Endothelial cell of umbilical vein (primary cell): ENCODE measurements around the gene MYH10. TPM values are rescaled to one million over a fixed set of nuclear protein-coding genes. Genes with fewer than 3 reads are reported as not detected.

ENCODE experiments used
- BruUV-seq: library from RNA; stranded (reverse); fragments of 400-500 nt; replicated peaks from 2 replicates; lab custom pipeline; 2021; lab: Mats Ljungman, UMichigan
- CTCF ChIA-PET: fragments of 300-600, 350-600 bp; sonication (Branson Sonifier 250); formaldehyde crosslinking; loops from one replicate; lab custom pipeline; 2021; ENCODE audit warnings: antibody characterized with exemption, inconsistent platforms; lab: Charles Lee
- POLR2A ChIA-PET: fragments of 300-600, 350-600 bp; sonication (Branson Sonifier 250); formaldehyde crosslinking; loops from one replicate; lab custom pipeline; 2021; ENCODE audit warnings: antibody characterized with exemption, inconsistent platforms; lab: Charles Lee
- DNase-seq: peaks from one replicate; pipeline ENCODE4 v3.0.0-alpha.2; 2011; ENCODE audit warnings: low read depth, low spot score
- FAIRE-seq: peaks from 2 replicates; lab custom pipeline; 2011; peaks lifted over from hg19 to GRCh38; lab: Jason Lieb, UNC
- H2AFZ ChIP-seq: 2 replicates; pipeline ENCODE4 v1.6.0; 2012; ENCODE audit warnings: low read depth, low read length, control low read depth, inconsistent platforms
- H3K27ac ChIP-seq: 2 replicates; pipeline ENCODE4 v1.5.1; 2011; ENCODE audit warnings: low read depth, mild to moderate bottlenecking, control low read depth, low read length, moderate library complexity; ENCODE audit not compliant: insufficient read depth
- H3K27me3 ChIP-seq, 2 experiments: 2 replicates each; pipeline versions ENCODE4 v1.6.0 to v1.6.1; 2011; ENCODE audit warnings: low read length in 2 of 2, mixed read lengths in 1 of 2; ENCODE audit not compliant: control insufficient read depth in 2 of 2, insufficient read depth in 2 of 2
- H3K36me3 ChIP-seq, 2 experiments: 2 replicates in 1 of 2; 3 replicates in 1 of 2; pipeline ENCODE4 v1.5.1; 2011; ENCODE audit warnings: low read length in 2 of 2, mild to moderate bottlenecking in 1 of 2, moderate library complexity in 1 of 2; ENCODE audit not compliant: control insufficient read depth in 2 of 2, insufficient read depth in 2 of 2; ENCODE audit errors: extremely low read depth in 1 of 2
- H3K4me1 ChIP-seq: 3 replicates; pipeline ENCODE4 v1.5.1; 2011; ENCODE audit warnings: mild to moderate bottlenecking, low read length; ENCODE audit not compliant: control insufficient read depth, insufficient read depth; ENCODE audit errors: extremely low read depth
- H3K4me2 ChIP-seq: 2 replicates; pipeline ENCODE4 v1.6.1; 2011; ENCODE audit warnings: low read length, control low read depth, mixed read lengths; ENCODE audit not compliant: insufficient read depth
- H3K4me3 ChIP-seq, 3 experiments: fragments of 200-600 bp in 1 of 3; sonication (generic), shearing (Covaris generic) in 1 of 3; replicated peaks in 1 of 3; 2 replicates each; pipeline ENCODE4 v1.5.1; 2011 to 2016; ENCODE audit warnings: control low read depth in 3 of 3, low read length in 3 of 3, mild to moderate bottlenecking in 2 of 3, inconsistent platforms in 1 of 3, low read depth in 1 of 3, moderate library complexity in 1 of 3; ENCODE audit not compliant: insufficient read depth in 1 of 3
- H3K79me2 ChIP-seq: 2 replicates; pipeline ENCODE4 v1.6.0; 2012; ENCODE audit warnings: low read length, inconsistent platforms; ENCODE audit not compliant: control insufficient read depth, insufficient read depth
- H3K9ac ChIP-seq: replicated peaks from 2 replicates; pipeline ENCODE3; 2011; ENCODE audit warnings: low read length, control low read depth; ENCODE audit not compliant: insufficient read depth; ENCODE audit errors: extremely low read depth
- H3K9me1 ChIP-seq: replicated peaks from 3 replicates; pipeline ENCODE4 v1.6.0; 2011; ENCODE audit warnings: mild to moderate bottlenecking, low read length; ENCODE audit not compliant: control insufficient read depth, insufficient read depth; ENCODE audit errors: extremely low read depth
- H3K9me3 ChIP-seq: replicated peaks from 2 replicates; pipeline ENCODE4 v1.5.1; 2012; ENCODE audit warnings: low read length, inconsistent platforms; ENCODE audit not compliant: control insufficient read depth, insufficient read depth
- H4K20me1 ChIP-seq: replicated peaks from 2 replicates; pipeline ENCODE3; 2011; ENCODE audit warnings: mild to moderate bottlenecking, low read length; ENCODE audit not compliant: control insufficient read depth, insufficient read depth; ENCODE audit errors: extremely low read depth
- EZH2 ChIP-seq: IDR thresholded peaks from 2 replicates; pipeline ENCODE4 v1.6.1; 2012; ENCODE audit warnings: borderline replicate concordance, low read depth, mild to moderate bottlenecking, moderate library complexity, low read length, inconsistent platforms; ENCODE audit not compliant: severe bottlenecking
- FOS ChIP-seq: IDR thresholded peaks from 2 replicates; pipeline ENCODE4 v1.6.1; 2011; ENCODE audit warnings: mild to moderate bottlenecking, low read length, moderate library complexity, borderline replicate concordance; ENCODE audit not compliant: insufficient read depth
- GATA2 ChIP-seq: IDR thresholded peaks from 2 replicates; pipeline ENCODE4 v1.7.0; 2011; ENCODE audit warnings: low read depth, mild to moderate bottlenecking, moderate library complexity, mixed read lengths, low read length; ENCODE audit not compliant: insufficient read length, insufficient read depth
- JUN ChIP-seq: IDR thresholded peaks from 2 replicates; pipeline ENCODE4 v1.6.1; 2011; ENCODE audit warnings: borderline replicate concordance, low read depth; ENCODE audit not compliant: insufficient read length, insufficient read depth
- MYC ChIP-seq: IDR thresholded peaks from one replicate; pipeline ENCODE4 v1.6.1; 2011; ENCODE audit warnings: mild to moderate bottlenecking, low read depth, low read length
- POLR2A ChIP-seq: IDR thresholded peaks from 2 replicates; pipeline ENCODE4 v1.6.1; 2012; ENCODE audit warnings: low read depth, mild to moderate bottlenecking, control low read depth, low read length
- POLR2AphosphoS5 ChIP-seq: IDR thresholded peaks from 2 replicates; pipeline ENCODE4 v1.6.1; 2012; ENCODE audit warnings: low read depth, mild to moderate bottlenecking, control low read depth, low read length, moderate library complexity; ENCODE audit not compliant: insufficient read depth
- dilution Hi-C: fragments of 300-500 bp; cut with MboI; formaldehyde crosslinking; loops from one replicate; pipeline ENCODE4 v1.15.0; 2019; ENCODE audit warnings: low sequenced_read_pairs; ENCODE audit not compliant: extremely low pct_ligation_motif_present
- intact Hi-C: fragments of 100-400 bp; cut with micrococcal nuclease; formaldehyde crosslinking; loops from one replicate; pipeline ENCODE4 v1.10.0; 2022
- polyA plus RNA-seq, 4 experiments: library from polyadenylated mRNA; depleted of rRNA in 3 of 4; stranded (reverse) in 3 of 4; unstranded in 1 of 4; fragments of >200 nt; gene quantifications; 2 replicates each; pipeline versions ENCODE4 v1.2.1 to v1.2.3, GENCODE V29; 2011 to 2012; ENCODE audit warnings: missing spikeins in 1 of 4
- total RNA-seq: library from RNA; stranded (reverse); gene quantifications from 2 replicates; pipeline ENCODE4 v1.2.3, GENCODE V29; 2021
- TF ChIP-seq, protein P1 (sequence below): IDR thresholded peaks from 2 replicates; pipeline ENCODE4 v1.6.1; 2011; ENCODE audit not compliant: insufficient read depth, insufficient read length
- TF ChIP-seq, protein P2 (sequence below), 2 donors: IDR thresholded peaks; 1 replicate in 1 of 2; 2 replicates in 1 of 2; pipeline ENCODE4 v1.5.1; 2011; ENCODE audit warnings: low read length in 2 of 2, mild to moderate bottlenecking in 2 of 2, moderate library complexity in 2 of 2, control low read depth in 1 of 2, inconsistent platforms in 1 of 2, low read depth in 1 of 2; ENCODE audit not compliant: insufficient read depth in 1 of 2; ENCODE audit errors: extremely low read depth in 1 of 2

The MYH10 gene
- total and polyA plus RNA-seq, 2 donors (not counting 3 experiments of a cell fraction or from before 2014, with no cell fraction given) = 73.4 to 232 TPM

- FAIRE-seq = no peak
- CTCF ChIA-PET = no interaction called here
Measured at GRCh38 chr17:8667421-8667820, 36.9 kb upstream of the MYH10 start.

More at GRCh38 chr17:8667421-8667820, 36.9 kb upstream of the MYH10 start:
- no peak for TF ChIP-seq FOS
- TF ChIP-seq MYC = no peak
- TF ChIP-seq POLR2A = no peak
- TF ChIP-seq GATA2 = no peak
- no peak for TF ChIP-seq EZH2
- no peak for TF ChIP-seq POLR2AphosphoS5
- TF ChIP-seq, protein P1, sequence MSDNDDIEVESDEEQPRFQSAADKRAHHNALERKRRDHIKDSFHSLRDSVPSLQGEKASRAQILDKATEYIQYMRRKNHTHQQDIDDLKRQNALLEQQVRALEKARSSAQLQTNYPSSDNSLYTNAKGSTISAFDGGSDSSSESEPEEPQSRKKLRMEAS = no peak
- TF ChIP-seq, protein P2, sequence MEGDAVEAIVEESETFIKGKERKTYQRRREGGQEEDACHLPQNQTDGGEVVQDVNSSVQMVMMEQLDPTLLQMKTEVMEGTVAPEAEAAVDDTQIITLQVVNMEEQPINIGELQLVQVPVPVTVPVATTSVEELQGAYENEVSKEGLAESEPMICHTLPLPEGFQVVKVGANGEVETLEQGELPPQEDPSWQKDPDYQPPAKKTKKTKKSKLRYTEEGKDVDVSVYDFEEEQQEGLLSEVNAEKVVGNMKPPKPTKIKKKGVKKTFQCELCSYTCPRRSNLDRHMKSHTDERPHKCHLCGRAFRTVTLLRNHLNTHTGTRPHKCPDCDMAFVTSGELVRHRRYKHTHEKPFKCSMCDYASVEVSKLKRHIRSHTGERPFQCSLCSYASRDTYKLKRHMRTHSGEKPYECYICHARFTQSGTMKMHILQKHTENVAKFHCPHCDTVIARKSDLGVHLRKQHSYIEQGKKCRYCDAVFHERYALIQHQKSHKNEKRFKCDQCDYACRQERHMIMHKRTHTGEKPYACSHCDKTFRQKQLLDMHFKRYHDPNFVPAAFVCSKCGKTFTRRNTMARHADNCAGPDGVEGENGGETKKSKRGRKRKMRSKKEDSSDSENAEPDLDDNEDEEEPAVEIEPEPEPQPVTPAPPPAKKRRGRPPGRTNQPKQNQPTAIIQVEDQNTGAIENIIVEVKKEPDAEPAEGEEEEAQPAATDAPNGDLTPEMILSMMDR (IDR thresholded peaks at IDR 0.05; ENCODE audit: extremely low read depth in 1 of 2, insufficient read depth in 1 of 2, low read depth in 1 of 2, low read length in 2 of 2) = no peak
- TF ChIP-seq JUN = no peak
- no peak for DNase-seq
- Histone ChIP-seq H3K4me2 (no peak overlapping the region), H3K9ac (no peak overlapping the region), H3K27ac (no peak overlapping the region), H3K4me1 (peaks cover 4% of the 10 kb centered on the region), H4K20me1 (no peaks in the 10 kb centered on the region), H3K36me3 (no peaks in the 10 kb centered on the region), H3K79me2 (no peaks in the 10 kb centered on the region), H3K9me1 (no peaks in the 10 kb centered on the region), H3K9me3 (no peaks in the 10 kb centered on the region), H3K4me3 (no peak overlapping the region), H2AFZ (no peak overlapping the region), H3K27me3 (peaks cover 0 to 2% of the 10 kb centered on the region in 2 experiments)
- POLR2A ChIA-PET = no interaction called here
- BruUV-seq = no TSS peak
- dilution Hi-C loops (no loop called here), intact Hi-C loops (no loop called here)
